GM10266 (cell line): ENCODE measurements around the gene UPB1.

ENCODE experiments used
- DNase-seq: peaks from one replicate; pipeline ENCODE4 v3.0.0; 2012; ENCODE audit errors: extremely low spot score
- TF ChIP-seq, protein P1 (sequence below): IDR thresholded peaks from 2 replicates; pipeline ENCODE4 v1.5.1; 2012; ENCODE audit warnings: mild to moderate bottlenecking, low read depth; ENCODE audit not compliant: control insufficient read depth, insufficient read depth; ENCODE audit errors: missing control alignments

UPB1 gene

DNA sequence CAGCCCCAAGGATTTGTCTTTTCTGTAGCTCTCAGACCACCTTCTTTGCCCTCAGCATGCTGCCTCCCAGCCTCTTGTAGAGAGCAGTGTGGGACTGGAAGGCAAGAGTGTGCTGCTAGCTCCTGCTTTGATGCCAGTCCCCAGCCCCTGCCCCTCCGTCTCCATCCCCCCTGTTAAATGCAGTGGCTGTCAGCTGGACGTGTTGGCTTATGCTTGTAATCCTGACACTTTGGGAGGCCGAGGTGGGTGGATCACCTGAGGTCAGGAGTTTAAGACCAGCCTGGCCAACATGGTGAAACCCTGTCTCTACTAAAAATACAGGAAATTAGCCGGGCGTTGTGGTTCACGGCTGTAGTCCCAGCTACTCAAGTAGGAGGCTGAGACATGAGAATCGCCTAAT lies 76.1 kb downstream of the UPB1 start:
- DNase-seq, result no peak
- TF ChIP-seq, protein P1, sequence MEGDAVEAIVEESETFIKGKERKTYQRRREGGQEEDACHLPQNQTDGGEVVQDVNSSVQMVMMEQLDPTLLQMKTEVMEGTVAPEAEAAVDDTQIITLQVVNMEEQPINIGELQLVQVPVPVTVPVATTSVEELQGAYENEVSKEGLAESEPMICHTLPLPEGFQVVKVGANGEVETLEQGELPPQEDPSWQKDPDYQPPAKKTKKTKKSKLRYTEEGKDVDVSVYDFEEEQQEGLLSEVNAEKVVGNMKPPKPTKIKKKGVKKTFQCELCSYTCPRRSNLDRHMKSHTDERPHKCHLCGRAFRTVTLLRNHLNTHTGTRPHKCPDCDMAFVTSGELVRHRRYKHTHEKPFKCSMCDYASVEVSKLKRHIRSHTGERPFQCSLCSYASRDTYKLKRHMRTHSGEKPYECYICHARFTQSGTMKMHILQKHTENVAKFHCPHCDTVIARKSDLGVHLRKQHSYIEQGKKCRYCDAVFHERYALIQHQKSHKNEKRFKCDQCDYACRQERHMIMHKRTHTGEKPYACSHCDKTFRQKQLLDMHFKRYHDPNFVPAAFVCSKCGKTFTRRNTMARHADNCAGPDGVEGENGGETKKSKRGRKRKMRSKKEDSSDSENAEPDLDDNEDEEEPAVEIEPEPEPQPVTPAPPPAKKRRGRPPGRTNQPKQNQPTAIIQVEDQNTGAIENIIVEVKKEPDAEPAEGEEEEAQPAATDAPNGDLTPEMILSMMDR, result no peak

GRCh38 chr22:24576778-24577177 lies 81.6 kb downstream of the UPB1 start:
- TF ChIP-seq, protein P1, result no peak

More at GRCh38 chr22:24576778-24577177, 81.6 kb downstream of the UPB1 start:
- DNase-seq, result no peak
